ENCODE measurements around the gene PODXL2. TPM values are rescaled to one million over a fixed set of nuclear protein-coding genes. Genes with fewer than 3 reads are reported as not detected.
A peak's percentile ranks its signal among the peaks of the same experiment; 100 is the strongest.

Gene PODXL2
- total RNA-seq, 4 donors from 2014 or later = 2.1 to 5.5 (median 4.4) TPM

DNA sequence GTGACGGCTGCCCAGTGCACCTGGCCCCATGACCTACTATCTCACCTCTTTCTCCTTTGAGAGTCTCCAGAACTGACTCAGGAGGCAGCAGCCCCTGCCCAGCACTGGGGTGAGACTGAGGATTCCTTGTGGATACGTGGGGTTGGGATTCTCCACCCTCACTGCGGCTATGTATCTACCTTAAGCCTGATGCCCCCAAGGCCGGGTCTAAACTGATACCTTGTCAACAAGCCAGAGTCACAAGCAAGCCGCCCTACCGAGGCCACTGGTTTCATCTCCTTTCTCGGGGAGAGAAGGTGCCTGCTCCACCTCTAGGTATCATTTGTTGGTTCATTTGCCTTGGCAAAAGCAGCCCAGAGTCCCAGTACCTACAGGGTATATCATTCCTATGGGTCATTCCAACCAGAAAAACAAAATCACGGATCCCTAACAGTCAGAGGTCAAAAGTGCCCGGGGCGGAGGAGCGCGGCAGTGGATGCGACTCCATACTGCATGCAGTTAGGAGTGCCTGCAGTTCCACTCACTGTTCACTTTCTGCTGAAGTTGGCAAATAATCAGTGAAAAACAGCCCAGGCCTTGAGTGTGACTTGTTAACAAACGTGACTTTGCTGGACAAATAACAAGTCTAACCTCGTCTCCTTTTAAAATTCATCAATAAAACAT is 91.3 kb downstream of the PODXL2 start:
- peaks cover 0 to 31% (median 2%) of the 10 kb centered on the region in 3 donors for H3K4me1 ChIP-seq
- peaks cover 0 to 90% (median 6%) of the 10 kb centered on the region in 3 donors for H3K36me3 ChIP-seq
- TF ChIP-seq POLR2A (IDR thresholded peaks at IDR 0.05) = no peak
- TF ChIP-seq, protein P1, sequence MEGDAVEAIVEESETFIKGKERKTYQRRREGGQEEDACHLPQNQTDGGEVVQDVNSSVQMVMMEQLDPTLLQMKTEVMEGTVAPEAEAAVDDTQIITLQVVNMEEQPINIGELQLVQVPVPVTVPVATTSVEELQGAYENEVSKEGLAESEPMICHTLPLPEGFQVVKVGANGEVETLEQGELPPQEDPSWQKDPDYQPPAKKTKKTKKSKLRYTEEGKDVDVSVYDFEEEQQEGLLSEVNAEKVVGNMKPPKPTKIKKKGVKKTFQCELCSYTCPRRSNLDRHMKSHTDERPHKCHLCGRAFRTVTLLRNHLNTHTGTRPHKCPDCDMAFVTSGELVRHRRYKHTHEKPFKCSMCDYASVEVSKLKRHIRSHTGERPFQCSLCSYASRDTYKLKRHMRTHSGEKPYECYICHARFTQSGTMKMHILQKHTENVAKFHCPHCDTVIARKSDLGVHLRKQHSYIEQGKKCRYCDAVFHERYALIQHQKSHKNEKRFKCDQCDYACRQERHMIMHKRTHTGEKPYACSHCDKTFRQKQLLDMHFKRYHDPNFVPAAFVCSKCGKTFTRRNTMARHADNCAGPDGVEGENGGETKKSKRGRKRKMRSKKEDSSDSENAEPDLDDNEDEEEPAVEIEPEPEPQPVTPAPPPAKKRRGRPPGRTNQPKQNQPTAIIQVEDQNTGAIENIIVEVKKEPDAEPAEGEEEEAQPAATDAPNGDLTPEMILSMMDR (IDR thresholded peaks at IDR 0.05) = no peak
- H3K9me3 ChIP-seq = no peaks in the 10 kb centered on the region
- no peak overlapping the region for H3K4me3 ChIP-seq
- 80 to 91% methylated on average over 6 to 14 of the region's 15 CpGs for WGBS, 2 donors
- no peaks in the 10 kb centered on the region for H3K27me3 ChIP-seq
- no peak overlapping the region for H3K27ac ChIP-seq
- no peak for DNase-seq
- intact Hi-C loops (cut with DNase I) = no loop called here

DNA sequence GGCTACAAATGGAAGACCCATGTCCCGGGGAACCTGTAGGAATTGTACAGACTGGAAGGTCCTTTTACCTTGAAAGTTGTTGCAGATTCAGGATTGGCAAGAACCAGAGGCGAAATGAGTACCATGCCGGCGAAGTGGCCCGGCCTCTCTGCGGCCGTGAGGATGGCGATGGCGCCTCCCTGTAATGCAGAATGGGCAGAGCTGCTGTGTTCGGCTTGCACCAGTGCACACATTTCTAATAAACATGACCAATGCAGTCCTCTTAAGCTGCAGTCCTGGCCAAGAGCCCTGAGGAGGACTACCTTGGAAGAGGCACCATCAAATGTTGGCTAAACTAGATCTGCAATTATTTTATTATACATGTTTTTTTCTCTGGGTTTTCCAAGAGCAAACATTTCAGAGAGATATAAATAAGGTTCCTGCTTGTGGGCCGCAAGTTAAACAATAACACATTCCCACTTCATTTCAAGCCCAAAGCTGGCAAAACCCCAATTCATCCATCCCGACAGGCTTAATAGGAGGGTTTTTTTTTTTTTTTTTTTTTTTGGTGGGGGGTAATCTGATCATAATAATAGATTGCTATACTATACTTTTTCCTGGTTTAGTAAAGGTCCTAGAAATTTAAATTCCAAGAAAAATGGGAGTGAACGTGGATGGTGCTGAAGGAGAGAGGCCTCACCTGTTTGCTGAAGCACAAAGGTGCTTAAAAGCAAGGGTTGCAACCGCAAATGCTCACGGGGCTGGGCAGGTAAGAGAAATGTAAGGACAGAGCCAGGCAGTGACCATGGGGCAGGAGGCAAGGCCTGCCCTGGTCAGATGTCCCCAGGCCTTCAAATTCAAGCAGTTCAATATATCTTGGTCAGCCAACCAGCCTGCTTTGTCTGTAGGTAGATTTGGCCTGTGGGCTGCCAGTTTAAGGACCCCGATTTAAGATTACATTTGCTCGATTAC is 92.3 kb downstream of the PODXL2 start:
- Histone ChIP-seq H3K36me3 (peaks cover 0 to 82% (median 6%) of the 10 kb centered on the region in 3 donors), H3K4me1 (peaks cover 0 to 31% (median 2%) of the 10 kb centered on the region in 3 donors), H3K27me3 (no peaks in the 10 kb centered on the region), H3K27ac (peak overlapping the region in 1 of 4 donors; percentile 44), H3K9me3 (no peaks in the 10 kb centered on the region), H3K4me3 (no peak overlapping the region)
- 87 to 88% methylated on average over 9 to 16 of the region's 17 CpGs for WGBS, 2 donors
- intact Hi-C loops (cut with DNase I) = no loop called here
- no peak for TF ChIP-seq POLR2A (IDR thresholded peaks at IDR 0.05)
- TF ChIP-seq, protein P1 (IDR thresholded peaks at IDR 0.05) = no peak
- no peak for DNase-seq

DNA sequence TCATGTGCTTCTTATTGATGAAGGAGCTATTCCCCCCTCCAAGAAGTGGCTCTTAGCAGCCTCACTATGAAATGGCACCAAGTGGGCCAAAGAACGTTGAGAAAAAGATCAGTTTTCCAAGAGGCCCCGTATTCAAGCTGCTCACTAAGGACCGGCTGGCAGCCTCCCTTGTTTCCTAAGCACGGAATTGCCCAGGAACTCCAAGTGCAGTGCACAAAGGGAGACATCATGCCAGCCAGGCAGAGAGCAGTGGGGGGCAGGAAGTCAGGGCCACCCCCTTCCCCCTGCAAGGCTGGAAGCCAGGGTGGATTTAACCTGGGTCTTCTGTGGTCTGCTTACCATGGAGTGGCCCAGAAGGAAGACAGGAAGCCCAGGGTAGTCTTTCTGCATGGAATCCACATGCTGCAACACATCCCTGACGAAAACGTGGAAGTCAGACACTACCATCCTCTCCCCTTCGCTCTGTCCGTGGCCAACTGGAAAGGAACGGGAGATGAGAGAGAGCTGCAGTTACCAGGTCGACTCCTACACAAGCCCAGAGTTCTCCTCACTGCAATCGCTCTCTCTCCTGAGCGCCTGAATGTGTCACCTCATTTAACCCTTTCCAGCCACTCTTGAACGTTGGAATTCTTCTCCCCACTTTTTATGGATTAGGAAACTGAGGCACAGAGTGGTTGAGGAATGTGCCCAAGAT is 93.3 kb downstream of the PODXL2 start:
- Histone ChIP-seq H3K4me3 (no peak overlapping the region), H3K36me3 (peaks cover 0 to 72% (median 6%) of the 10 kb centered on the region in 3 donors), H3K27ac (peak overlapping the region in 3 of 4 donors; percentile 0 to 44 (median 28)), H3K4me1 (peaks cover 0 to 27% (median 2%) of the 10 kb centered on the region in 3 donors), H3K9me3 (no peaks in the 10 kb centered on the region), H3K27me3 (no peaks in the 10 kb centered on the region)
- intact Hi-C loops (cut with DNase I) = no loop called here
- no peak for TF ChIP-seq POLR2A (IDR thresholded peaks at IDR 0.05)
- TF ChIP-seq, protein P1 (IDR thresholded peaks at IDR 0.05) = no peak
- WGBS, 2 donors = 49 to 61% methylated on average over 11 to 13 of the region's 13 CpGs
- no peak for DNase-seq

Small RNA genes within 50 kb of the gene (small RNA-seq; reads per million reads assigned to genes)
- 0 to 0.36 (median 0) reads per million in 4 donors for gene MIR7976

Other genes starting within 250 kb of the PODXL2 start
- 10 to 100 TPM; 19.2 to 25.7 (median 21.0) TPM for gene TPRA1, start 38.5 kb upstream of the PODXL2 start, total RNA-seq
- 10 to 100 TPM; 10.3 to 40.4 (median 30.5) TPM for gene MCM2, start 30.8 kb upstream of the PODXL2 start, total RNA-seq
- gene ABTB1, start 43.8 kb downstream of the PODXL2 start, total RNA-seq = 10 to 100 TPM in 1 of 4 donors, 1 to 10 TPM in 3; 5.6 to 21.4 (median 6.3) TPM
- 100 to 1,000 TPM in 1 of 4 donors, 10 to 100 TPM in 3; 36.7 to 146 (median 73.5) TPM for gene MGLL, start 193.3 kb downstream of the PODXL2 start, total RNA-seq